Activated CD8-positive, alpha-beta memory T cell treated with anti-CD3 and anti-CD28 coated beads for 4 hours (primary cell): Measurements from ENCODE around the gene GALNT2.
A peak's percentile ranks its signal among the peaks of the same experiment; 100 is the strongest.

Experiments
- DNase-seq, 2 donors: peaks; one replicate each; pipeline ENCODE4 v3.0.0-alpha.2; 2020; ENCODE audit warnings: low read depth in 2 of 2

GALNT2 gene

DNA sequence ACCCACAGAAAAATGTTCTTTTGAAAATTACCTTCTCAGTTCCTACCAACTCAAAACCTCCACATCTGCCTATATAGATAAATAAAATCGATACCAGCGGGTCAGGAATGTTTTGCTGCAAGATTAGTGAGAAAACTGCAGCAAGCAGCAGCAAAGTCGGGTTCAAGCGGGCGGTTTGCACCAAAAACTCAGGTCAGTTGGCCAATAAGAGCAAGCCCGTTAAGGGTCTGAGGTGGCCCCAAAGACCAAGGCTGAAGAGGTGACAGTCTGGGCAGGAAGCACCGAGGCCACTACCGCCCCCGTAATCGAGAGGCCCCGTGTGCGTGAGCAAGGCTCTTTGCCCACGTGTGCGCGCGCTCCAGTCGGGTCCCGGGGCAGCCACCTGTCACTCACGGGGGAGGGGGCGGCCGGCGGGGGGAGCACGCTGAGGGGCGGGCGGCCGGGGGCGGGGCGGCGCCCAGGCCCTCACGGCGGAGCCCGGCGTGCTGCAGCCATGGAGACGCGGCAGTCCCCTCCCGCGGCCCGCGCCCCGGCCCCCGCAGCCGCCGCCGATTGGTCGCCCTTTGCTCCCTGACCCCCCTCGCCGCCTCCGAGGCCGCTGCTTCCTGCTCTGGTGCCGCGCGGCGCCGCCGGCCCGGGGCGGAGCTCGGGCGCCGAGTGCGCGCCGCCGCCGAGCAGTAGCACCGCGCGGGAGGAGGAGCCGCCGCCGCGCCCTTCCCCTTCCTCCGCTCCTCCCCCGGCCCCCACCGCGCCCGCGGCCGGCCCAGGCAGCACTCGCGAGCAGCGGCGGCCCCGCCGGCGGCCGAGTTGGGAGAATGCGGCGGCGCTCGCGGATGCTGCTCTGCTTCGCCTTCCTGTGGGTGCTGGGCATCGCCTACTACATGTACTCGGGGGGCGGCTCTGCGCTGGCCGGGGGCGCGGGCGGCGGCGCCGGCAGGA lies at the start of gene GALNT2:
Gene GALNT2 (plus strand): TSS at position 773 of the 939 bp plus-strand sequence. CDS start 43 bp downstream, at position 816.
- peak; percentile 79 to 80 for DNase-seq

DNA sequence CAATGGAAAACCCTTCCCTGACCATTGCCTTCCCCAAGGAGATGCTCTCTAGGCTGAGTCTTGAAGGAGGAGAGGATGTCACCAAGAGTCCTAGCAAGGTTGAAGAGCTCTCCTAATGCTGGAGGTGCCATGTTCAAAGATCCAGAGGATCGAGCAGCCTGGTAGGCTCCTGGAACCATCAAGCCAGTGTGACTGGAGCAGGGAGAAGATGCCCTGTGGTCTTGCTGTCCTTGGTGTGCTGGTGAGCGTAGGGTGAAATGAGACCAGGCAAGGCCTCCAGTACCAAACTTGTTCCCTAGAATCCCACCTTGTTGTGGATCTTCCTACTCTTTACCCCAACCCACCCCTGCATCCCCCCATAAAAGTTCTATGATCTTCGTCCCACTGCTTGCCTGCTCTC lies 46.6 kb upstream of the GALNT2 start:
- no peak for DNase-seq

- DNase-seq = no peak
Measured at GRCh38 chr1:230022666-230023380, 44.2 kb upstream of the GALNT2 start.

DNA sequence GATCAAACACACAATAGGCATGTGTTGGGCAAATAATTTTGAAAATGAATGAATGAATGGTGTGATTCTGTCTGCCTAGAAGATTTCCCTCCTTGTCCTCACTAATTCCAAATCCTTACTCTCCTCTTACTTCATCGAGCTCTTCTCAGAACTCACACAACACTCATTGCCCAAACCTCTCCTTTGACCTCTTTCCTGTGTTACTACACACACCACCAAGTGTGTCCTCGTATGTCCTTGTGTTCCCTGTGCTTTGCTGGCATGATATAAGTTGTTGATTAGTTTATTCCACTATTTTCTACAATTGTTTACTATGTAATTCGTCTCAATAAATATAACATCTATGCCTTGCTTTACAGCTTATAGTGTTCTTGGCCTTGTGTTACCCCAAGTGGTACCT lies 41.4 kb upstream of the GALNT2 start:
- no peak for DNase-seq

DNA sequence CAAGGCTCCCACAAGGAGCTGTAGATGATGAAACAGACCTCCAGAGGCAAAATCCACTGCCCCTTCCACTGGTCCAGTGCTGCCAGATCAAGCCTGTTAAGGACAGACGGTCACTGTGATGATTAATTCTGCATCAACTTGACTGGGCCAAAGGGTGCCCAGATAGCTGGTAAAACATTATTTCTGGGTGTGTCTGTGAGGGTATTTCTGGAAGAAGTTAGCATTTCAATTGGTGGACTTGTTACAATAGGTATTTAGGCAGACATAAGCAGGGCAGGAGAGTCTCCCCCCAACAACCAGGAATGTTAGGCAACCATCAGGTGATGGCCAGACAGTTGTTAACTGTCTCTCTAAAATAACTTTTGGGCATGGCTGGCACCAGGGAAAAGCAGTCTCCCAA lies 40.9 kb upstream of the GALNT2 start:
- DNase-seq = no peak

GRCh38 chr1:230026572-230026971 lies 40.5 kb upstream of the GALNT2 start:
- DNase-seq = no peak

DNA sequence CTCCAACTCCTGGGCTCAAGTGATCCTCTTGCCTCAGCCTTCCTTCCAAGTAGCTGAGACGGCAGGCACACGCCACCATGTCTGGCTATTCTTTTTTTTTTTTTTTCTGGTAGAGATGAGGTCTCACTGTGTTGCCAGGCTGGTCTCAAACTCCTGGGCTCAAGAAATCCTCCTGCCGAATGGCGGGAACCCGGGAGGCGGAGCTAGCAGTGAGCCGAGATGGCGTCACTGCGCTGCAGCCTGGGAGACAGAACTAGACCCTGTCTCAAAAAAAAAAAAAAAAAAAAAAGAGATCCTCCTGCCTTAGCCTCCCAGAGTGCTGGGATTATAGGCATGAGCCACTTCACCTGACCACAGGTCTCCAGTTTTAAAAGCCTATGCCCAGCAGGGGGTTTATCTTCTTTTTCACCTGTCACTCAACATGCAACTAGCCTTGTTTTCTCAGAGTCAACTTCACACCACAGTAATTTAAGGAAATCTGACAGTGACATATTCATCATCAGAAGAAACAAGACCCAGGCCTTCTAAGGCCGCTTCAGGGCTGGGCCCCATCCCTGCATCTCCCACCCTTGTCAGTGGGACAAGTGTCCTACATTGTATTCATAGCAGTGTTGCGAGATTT lies 38.3 kb upstream of the GALNT2 start:
- DNase-seq = no peak

DNA sequence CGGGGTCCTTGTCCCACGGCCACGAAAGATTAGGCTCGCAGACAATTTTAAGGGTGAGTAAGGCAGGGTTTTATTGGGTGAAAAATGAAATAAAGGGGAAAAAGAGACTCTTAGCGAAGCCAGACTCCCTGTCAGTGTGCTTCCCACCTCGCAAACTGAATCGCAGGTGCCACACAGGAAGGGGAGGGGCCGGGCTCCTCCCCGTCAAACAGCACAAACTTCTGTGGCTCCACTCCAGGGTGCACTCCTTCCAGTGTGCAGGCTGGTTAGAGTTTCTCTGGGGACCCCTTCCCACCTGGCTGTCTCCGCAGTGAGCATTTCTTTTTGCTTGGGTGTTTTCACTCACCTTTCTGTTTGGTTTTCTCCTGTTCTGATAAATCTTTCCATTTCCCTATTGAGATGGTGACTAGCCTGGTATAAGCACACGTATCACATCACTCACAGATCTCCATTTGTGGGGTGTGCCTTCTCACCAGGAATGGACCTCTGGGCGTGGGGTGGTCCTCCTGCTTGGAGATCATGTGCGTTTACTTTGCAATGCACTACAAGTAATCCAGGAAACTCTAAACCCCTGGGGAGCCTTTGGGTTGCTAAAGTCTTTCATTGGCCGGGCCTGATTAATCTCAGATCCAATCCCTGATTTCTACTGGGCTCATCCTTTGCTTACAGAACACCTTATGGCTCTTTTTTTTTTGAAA lies 37.6 kb upstream of the GALNT2 start:
- DNase-seq = no peak

GRCh38 chr1:230030122-230030821 lies 36.8 kb upstream of the GALNT2 start:
- DNase-seq = no peak

GRCh38 chr1:230031131-230031530 lies 35.9 kb upstream of the GALNT2 start:
- no peak for DNase-seq

- no peak for DNase-seq
Measured at GRCh38 chr1:230032516-230033281, 34.3 kb upstream of the GALNT2 start.

DNA sequence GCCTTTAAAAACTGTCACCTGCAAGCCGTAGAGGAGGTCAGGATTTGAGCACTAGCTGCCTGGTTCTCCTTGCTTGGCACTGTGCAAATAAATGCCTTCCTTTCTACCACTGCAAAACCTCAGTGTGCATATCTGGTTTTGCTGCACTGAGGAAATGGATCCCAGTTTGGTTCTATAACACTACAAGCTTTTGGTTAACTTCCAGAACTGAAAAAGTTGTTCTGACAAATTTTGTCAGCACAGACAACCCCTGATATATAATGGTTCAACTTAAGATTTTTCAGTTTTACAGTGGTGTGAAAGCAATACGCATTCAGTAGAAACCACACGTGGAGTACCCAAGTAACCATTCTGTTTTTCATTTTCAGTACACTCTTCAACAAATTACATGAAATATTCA lies 29.8 kb upstream of the GALNT2 start:
- DNase-seq = no peak

GRCh38 chr1:230040440-230040839 lies 26.6 kb upstream of the GALNT2 start:
- DNase-seq = no peak

DNA sequence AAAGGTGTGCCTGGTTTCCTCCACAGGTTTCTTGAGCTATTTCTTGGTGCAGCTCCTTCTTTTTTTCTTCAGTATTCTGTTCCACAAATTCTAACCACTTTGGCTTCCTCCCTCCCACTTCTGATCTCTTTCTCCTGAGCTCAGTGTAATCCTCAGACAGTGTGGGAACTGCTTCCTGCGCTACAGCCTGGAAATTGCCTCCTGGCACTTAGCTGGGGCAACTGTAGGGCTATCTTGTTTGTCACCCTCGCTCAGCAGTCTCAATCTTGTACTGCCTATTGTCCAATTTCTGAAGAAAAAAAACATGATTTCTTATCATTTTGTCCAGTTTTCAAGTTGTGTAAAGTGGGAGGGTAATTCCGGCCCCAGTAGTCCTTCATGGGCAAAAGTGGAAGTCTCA lies 24.0 kb upstream of the GALNT2 start:
- no peak for DNase-seq

DNA sequence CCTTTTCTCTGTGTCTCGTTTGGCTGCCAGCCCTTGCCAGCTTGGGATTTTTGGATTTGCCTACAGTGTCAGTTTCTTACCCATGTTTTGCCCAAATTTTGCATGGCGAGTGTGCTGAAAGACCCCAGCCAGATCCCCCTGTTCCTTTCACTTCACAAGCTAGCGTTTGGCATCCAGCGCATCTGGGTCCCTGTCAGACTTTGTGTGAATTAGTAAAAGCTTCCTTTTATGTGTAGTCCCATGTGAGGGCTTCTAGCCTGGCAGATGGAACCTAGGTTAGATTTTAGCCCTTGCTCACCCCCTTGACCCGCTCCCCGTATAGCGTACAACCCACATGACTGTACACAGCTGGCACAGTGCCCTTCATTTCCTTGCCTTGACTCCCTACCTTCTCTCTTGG lies 22.3 kb upstream of the GALNT2 start:
- DNase-seq = no peak

DNA sequence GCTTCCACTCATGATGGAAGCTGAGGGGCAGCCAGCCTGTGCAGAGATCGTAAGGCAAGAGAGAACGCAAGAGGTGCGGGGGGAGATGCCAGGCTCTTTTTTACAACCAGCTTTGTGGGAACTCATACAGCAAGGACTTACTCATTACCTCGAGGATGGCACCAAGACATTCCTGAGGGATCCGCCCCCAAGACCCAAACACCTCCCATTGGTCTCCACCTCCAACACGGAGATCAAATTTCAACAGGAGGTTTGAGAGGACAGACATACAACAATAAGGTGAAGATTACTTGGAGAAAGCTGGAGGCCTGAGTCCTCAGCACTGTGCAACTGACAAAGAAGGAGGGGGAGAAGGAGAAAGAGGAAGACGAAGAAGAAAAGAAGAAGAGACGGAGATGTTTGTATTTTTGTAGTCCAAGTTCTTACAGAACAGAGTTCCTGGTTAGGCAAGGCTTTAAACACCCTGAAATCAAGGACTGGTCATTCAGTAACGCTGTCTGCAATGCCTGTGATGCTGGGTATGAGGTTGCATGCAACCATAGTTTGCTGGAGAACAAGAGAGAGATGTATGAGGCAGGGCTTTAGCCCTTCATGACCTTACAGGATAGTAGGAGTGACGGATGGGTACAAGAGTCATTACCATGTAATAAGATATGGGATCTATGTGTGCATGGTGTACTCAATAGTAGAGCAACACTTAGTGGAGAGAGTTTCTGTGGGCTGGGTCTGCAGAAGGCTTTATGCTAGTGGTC lies 19.7 kb upstream of the GALNT2 start:
- no peak for DNase-seq

DNA sequence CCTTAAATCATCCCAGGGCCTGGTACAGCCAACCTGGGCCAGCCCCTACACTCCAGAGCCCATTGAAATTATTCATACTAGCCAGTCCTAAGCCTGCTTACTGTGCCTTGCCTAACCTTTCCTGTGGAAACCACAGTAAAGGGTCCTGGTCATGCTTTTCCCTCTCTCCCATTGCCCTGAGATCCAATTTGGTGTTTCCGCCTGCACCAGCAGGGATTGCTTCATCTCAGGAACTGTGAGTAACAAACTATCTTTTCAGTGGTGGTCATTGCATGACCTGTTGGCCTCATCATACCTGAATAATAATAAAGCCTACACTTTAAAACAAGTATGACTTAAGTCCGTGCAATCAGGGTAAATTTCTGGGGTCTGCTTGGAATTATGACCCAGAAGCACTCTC lies 18.7 kb upstream of the GALNT2 start:
- DNase-seq = no peak

DNA sequence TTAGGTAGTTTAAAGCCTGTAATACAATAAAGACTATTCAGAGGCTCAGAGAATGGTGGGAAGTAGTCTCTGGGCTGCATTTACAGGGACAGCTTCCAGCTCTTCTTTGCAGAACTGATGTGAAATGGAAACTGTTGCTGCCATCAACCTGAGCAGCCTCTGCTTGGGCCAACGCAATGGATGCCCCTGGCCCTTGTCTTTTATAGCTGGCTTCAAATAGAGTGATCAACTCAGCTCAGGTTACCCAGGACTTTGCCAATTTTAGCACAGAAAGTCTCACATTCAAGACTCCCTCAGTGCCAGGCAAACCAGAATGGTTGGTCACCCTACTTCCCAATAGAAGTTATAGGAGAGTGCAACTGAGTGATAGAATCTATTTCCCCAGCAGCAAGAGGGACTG lies 18.1 kb upstream of the GALNT2 start:
- no peak for DNase-seq

DNA sequence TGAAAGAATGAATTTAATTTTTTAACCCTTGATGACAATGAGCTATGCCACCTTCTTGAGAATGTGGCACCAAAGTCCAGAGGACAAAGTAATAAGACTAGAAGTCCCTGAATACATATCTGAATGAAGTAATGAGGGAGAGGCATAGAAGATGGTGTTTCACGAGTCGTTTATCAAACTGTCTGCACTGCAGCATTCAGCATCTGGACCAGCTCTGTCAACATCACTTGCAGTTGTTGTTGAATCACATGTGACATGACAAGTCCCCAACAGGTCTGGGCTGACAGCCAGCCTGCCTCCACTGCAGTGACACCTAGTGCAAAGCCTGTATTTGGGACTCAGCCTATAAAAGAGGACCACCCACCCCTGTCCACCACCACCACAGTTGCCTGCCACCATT lies 17.3 kb upstream of the GALNT2 start:
- no peak for DNase-seq
